ES-I3 (cell line): ENCODE results near the gene ERCC1.

Experiments used
- H3K36me3 ChIP-seq: 2 replicates; pipeline ENCODE4 v1.6.1; 2013; ENCODE audit warnings: mild to moderate bottlenecking, low read length, control low read depth, moderate library complexity; ENCODE audit not compliant: insufficient read depth
- H3K4me1 ChIP-seq: 2 replicates; pipeline ENCODE4 v1.6.1; 2013; ENCODE audit warnings: mild to moderate bottlenecking, control low read depth, low read length; ENCODE audit not compliant: insufficient read depth
- H3K9ac ChIP-seq: 2 replicates; pipeline ENCODE4 v1.6.1; 2013; ENCODE audit warnings: low read depth, mild to moderate bottlenecking, low read length, moderate library complexity
- H3K9me3 ChIP-seq: 2 replicates; pipeline ENCODE4 v1.6.1; 2013; ENCODE audit warnings: mild to moderate bottlenecking, low read length, moderate library complexity; ENCODE audit not compliant: control insufficient read depth, insufficient read depth

ERCC1 gene

DNA sequence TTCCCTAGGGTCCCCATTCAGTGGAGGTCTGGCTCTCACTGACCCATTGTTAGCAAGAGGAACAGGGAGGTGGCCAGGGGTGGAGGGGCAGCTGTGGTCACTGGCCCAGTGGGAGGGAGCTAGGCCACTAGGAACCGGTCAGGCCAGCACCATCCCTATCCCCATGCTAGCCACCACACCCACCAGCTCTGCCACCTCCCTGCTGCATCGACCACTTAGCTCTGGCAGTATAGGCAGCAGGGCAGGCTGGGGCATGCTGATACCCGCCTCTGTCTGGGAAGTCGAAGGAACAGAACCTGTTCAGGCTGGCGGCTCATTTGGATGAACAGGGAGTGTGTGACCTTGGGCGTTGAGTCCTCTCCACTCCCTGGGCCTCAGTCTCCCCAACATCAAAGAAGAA lies 23.5 kb downstream of the ERCC1 start:
- H3K36me3 ChIP-seq = no peaks in the 10 kb centered on the region
- peaks cover 18% of the 10 kb centered on the region for H3K4me1 ChIP-seq
- H3K9me3 ChIP-seq = no peaks in the 10 kb centered on the region
- H3K9ac ChIP-seq = no peak overlapping the region

DNA sequence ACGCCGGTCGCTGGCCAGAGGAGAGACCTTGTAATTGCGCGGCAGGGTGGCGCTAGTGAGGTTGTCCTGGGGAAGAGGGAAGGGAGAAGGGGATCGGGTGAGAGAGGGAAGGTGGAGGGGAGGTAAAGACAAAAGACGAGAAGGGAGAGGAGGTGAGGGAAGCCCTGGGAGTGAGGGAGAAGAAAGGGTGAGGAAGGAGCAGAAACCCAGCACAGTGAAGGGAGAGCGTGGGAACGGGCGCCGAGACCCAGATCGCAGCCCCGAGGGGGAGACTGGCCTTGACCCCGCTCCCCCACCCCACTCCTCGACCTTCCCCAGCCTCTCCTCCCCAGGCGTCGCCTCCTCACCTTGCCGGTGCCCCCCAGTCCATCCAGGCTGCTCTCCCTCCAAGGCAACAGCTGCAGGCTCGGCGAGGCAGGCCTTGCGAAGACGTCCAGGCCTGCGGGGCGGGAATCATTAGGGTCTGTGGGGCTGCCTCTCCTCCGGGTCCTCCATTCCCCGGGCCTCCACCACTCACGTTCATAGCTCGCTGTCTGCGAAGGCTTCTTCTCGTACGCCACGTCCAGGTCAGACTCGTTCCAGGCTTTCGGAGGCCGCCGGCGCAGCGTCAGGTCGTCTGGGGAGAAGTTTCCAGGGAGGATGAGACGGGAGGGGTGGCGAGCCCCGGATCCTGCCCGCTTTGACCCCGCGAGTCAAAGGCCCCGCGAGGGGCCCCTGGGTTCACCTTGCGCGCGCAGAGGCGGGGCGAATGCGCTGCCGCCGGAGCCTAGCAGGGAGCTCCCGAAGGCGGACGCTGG lies 27.7 kb downstream of the ERCC1 start:
- Histone ChIP-seq H3K9ac (peak overlapping the region; percentile 34; the same call in 1 of the 2 replicates), H3K36me3 (no peaks in the 10 kb centered on the region; the same call in 1 of the 2 replicates), H3K4me1 (peaks cover 4% of the 10 kb centered on the region; the same call in 1 of the 2 replicates), H3K9me3 (no peaks in the 10 kb centered on the region)

DNA sequence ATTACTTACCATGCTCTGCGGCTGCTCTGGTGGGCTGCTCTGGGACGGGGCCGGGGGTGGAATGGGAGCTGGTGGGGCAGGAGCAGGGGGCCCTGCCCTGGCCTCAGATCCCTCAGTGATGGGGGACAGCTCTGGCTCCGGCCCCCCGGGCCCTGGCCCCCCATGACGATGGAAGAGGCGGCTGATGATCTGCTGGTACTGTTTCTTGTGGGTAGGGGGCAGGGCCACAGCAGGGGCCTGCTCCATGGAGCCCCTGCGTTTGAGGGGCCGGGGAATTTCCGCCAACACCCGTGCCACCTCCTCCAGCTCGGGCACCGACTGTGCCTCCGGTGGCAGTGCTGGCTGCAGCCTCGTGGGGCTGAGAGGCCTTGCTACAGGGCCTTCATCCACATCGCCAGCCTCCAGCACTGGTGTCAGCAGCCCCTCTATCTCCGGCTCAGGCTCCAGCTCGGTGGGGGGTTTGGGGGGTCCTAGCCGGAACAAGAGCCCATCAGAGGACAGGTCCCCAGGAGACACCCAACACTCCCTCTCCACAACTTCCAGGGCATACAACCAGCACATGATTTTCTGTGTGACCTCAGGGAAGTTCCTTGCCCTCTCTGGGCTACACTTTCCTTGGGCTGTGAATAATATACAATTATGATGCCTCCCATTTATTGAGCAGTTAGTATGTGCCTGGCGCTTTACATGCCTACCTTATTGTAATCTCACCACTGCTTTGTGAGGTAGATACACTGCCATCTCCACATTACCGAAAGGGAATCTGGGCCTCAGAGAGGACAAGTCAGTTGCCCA lies 31.6 kb downstream of the ERCC1 start:
- Histone ChIP-seq H3K9me3 (no peaks in the 10 kb centered on the region), H3K9ac (no peak overlapping the region), H3K36me3 (no peaks in the 10 kb centered on the region; the same call in 1 of the 2 replicates), H3K4me1 (no peaks in the 10 kb centered on the region; the same call in 1 of the 2 replicates)

DNA sequence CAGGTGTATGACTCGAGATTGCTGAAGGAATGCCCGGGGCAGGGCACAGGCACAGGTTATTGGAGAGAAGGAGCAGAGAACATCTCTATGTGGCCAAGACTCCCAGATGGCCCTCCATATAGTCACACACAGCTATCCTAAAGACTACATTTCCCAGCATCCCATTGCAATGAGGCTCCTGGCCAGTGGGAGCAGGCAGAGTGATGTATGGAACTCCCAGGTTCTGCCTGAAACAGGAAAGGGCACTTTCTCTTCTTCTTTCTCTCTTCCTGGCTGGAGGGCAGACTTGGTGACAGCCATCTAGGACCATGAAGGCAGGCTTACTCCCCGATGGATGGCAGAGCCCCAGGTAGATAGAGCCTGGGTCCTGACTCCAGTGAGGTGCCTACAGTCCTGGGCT lies 32.4 kb downstream of the ERCC1 start:
- no peaks in the 10 kb centered on the region; the same call in 1 of the 2 replicates for H3K36me3 ChIP-seq
- no peaks in the 10 kb centered on the region; the same call in 1 of the 2 replicates for H3K4me1 ChIP-seq
- no peaks in the 10 kb centered on the region for H3K9me3 ChIP-seq
- no peak overlapping the region for H3K9ac ChIP-seq

DNA sequence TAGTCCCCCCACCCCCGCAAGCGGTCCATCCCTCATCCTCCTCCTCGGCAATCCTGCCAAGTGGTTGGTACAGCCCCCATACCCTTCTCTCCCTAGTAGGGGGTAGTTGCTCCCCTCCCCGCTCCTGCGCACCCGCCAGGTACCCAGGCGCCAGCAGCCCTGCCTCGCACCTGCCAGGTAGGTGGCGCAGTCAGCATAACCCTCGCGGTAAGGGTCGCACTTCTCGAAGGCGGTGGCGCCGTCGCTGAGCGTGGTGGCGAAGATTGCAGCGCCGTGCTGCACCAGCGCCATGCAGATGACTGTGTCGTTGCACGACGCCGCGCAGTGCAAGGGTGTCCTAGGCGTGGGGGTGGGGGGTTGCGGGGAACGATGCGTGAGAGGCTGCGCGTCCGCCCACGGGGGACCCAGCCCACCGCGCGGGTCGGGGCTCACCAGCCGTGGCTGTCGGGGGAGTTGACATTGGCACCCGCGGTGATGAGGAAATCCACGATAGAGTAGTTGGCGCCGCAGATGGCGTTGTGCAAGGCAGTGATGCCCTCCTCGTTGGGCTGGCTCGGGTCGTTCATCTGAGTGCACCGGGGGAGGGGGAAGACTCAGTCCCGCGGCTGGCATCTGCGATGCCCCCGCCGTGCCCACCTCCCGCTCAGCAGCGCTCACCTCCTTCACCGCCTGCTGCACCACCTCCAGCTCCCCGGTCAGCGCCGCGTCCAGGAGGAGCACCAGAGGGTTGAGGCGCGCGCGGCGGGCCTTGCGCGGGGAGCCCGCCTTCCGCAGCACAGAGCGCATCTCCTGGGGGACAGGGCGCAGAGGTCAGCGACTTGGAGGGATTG lies 38.1 kb downstream of the ERCC1 start:
- Histone ChIP-seq H3K36me3 (no peaks in the 10 kb centered on the region), H3K4me1 (no peaks in the 10 kb centered on the region), H3K9me3 (no peaks in the 10 kb centered on the region), H3K9ac (peak overlapping the region; percentile 43; the same call in 1 of the 2 replicates)

DNA sequence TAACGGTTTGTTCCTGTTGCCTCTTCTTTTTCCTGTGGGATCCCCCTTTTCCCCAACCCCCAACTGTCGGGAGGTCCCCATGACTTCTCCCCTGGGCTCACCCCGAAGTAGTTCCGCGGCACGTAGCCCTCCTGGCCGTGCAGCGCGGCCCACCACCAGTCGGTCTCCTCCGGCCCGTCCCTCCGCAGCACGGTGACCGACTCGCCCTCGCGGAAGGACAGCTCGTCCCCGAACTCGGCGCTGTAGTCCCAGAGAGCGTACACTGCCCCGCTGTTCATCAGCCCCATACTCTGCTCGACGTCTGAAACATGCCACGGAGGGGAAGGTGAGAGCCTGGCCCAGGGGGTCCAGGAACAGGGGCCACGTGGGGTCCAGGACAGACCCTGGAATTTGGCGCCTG lies 41.3 kb downstream of the ERCC1 start:
- H3K9ac ChIP-seq = no peak overlapping the region
- H3K36me3 ChIP-seq = no peaks in the 10 kb centered on the region
- H3K9me3 ChIP-seq = no peaks in the 10 kb centered on the region
- H3K4me1 ChIP-seq = no peaks in the 10 kb centered on the region

DNA sequence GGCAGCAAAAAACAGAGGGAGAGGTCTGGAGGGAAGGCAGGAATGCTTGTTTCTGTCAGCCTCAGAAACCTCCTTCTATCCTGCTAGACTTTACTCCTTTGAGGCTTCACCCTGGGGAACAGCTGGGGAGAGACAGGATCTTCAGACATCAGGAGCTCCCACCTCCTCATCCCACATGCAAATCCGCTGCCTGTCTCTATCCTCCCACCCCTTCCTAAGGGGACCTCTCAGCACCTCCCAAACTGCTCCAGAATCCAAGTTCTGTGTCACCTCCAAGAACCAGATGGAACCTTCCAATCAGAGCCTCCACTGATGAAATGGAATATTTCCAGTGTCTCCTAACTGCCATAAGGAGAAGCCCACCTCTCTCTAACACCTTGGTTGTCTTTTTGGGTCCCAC lies 43.6 kb downstream of the ERCC1 start:
- Histone ChIP-seq H3K9ac (no peak overlapping the region), H3K9me3 (no peaks in the 10 kb centered on the region), H3K4me1 (peaks cover 4% of the 10 kb centered on the region), H3K36me3 (no peaks in the 10 kb centered on the region)

DNA sequence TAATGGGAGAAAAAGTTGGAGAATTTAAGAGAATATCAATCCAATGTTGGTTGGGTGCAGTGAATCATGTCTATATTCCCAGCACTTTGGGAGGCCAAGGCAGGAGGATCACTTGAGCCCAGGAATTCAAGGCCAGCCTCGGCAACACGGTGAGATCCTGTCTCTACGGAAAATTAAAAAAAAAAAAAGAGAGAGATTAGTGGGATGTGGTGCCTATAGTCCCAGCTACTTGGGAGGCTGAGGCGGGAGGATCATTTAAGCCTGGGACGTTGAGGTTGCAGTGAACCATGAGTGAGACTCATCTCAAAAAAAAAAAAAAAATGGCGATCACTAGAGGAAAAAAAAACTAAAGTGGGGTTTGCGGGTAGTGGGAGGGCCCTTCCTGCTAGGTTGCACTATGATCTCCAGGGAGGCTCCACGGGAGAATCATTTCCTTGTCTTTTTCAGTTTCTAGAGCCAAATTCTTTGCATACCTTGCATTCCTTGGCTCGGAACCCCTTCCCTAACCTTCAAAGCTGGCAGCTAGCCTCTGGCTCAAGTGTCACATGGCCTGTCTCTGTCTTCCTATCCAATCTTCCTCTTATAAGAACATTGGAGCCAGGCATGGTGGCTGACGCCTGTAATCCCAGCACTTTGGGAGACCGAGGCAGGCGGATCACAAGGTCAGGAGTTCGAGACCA lies 47.5 kb downstream of the ERCC1 start:
- H3K36me3 ChIP-seq = no peaks in the 10 kb centered on the region
- peaks cover 4% of the 10 kb centered on the region for H3K4me1 ChIP-seq
- H3K9ac ChIP-seq = 0 out of 2 replicates have a peak overlapping the region, but pooled peaks have one; percentile 2
- H3K9me3 ChIP-seq = no peaks in the 10 kb centered on the region

DNA sequence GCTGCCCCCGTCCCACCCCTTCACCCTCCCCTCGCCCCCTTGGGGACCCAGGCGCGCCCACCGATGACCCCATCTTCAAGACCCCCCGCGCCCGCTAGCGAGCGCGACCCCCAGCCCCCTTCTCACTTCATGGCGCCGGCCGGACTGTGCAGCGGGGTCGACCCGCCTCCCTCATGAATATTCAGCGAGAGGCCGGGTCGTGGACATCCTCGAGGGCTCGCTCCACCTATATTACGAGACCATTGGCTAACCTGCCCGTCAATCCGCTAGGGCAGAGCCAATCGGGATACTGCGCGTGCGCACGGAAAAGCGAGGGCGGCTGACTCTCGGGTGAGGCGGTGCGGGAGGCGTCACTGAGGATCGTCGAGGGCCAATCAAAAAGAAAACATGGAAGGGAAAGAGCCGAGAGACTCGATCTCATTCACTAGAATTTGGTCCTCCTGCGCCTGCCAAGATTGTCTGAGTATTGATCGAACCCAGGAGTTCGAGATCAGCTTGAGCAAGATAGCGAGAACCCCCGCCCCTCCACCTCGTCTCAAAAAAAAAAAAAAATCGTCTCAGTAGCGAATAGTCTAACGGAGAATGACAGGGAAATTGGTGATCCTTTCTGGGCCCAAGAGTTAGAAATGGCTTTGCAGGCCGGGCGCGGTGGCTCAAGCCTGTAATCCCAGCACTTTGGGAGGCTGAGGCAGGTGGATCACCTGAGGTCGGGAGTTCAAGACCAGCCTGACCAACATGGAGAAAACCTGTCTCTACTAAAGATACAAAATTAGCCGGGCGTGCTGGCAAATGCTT lies 53.1 kb downstream of the ERCC1 start, which contains the start of gene ERCC2:
Gene ERCC2 (minus strand): TSS at position 164 of the 795 bp plus-strand sequence. CDS start 33 bp downstream, at position 131.
- Histone ChIP-seq H3K36me3 (no peaks in the 10 kb centered on the region; the same call in none of the 2 replicates), H3K9ac (peak within 1 kb of the TSS; percentile 85), H3K9me3 (no peaks in the 10 kb centered on the region), H3K4me1 (no peaks in the 10 kb centered on the region)

DNA sequence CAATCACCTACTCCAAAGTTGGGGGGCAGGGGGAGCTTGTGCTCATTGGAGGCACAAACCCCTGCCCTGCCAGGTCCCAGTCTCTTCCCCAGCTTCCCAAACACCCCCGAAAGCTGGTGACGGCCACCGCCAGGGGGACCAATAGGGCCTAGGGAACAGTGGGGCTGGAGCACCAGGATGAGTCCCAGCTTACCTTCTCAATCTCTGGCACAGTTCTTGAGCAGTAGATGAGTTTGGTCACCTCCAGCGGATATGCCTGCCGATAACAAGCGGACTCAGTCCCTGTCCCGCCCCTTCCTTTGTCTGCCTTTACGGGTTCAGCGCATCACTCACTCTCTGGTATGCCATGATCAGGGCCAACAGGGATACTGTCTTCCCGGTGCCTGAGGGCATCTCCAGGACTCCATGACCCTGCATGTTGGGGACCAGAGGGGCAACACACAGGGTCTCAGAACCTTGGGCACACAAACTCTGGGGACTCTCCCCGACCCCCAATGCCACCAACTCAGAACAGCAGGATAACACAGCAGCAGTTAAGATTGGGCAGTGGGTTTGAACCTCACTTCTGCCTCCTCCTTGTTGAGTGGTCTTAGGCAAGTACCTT lies 54.9 kb downstream of the ERCC1 start:
- Histone ChIP-seq H3K4me1 (no peaks in the 10 kb centered on the region), H3K9me3 (no peaks in the 10 kb centered on the region), H3K9ac (no peak overlapping the region), H3K36me3 (no peaks in the 10 kb centered on the region; the same call in none of the 2 replicates)

DNA sequence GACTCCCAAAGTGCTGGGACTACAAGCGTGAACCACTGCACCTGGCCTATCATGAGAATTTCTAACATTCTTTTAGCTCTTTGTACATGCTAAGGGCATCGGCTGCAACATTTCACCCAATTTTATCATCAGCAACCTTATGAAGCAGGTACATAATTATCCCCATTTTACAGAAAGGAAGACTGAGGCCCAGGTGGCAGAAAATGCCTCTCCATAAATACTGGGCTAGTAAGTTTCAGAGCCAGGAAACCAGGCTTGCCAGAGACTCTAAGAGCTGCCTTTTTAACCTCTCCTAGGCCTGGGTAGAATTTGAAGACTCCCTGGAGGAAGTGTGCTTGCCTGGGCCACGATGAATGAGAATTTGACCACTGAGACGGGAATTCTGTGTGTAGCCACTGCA lies 55.6 kb downstream of the ERCC1 start:
- Histone ChIP-seq H3K9ac (no peak overlapping the region), H3K4me1 (no peaks in the 10 kb centered on the region), H3K9me3 (no peaks in the 10 kb centered on the region), H3K36me3 (no peaks in the 10 kb centered on the region; the same call in none of the 2 replicates)

DNA sequence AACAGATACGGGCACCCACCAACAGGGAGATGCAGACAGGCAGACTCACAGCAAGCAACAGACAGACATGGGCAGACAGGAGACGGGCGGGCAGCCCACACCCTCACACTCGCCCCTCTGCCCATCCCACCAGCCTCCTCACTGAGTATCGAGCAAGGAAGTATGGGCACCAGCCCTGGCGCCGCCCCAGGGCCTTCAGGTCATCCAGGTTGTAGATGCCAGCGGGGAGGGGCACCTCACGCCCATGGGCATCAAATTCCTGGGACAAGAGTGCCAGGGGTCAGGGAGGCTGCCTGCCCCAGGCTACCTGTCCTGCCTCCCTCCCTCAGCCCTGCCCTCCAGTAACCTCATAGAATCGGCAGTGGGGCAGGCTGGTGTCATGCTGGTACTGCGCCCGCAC lies 59.0 kb downstream of the ERCC1 start:
- Histone ChIP-seq H3K4me1 (no peaks in the 10 kb centered on the region), H3K9me3 (no peaks in the 10 kb centered on the region), H3K9ac (no peak overlapping the region), H3K36me3 (peaks cover under 1% of the 10 kb centered on the region)
